ENCODE data around the gene DNAH1. TPM values are rescaled to one million over a fixed set of nuclear protein-coding genes. Genes with fewer than 3 reads are reported as not detected.

Gene DNAH1
- total RNA-seq, 5 donors from 2014 or later (not counting 1 experiment from before 2014, with no cell fraction given) = 41.5 to 72.0 (median 44.2) TPM

DNA sequence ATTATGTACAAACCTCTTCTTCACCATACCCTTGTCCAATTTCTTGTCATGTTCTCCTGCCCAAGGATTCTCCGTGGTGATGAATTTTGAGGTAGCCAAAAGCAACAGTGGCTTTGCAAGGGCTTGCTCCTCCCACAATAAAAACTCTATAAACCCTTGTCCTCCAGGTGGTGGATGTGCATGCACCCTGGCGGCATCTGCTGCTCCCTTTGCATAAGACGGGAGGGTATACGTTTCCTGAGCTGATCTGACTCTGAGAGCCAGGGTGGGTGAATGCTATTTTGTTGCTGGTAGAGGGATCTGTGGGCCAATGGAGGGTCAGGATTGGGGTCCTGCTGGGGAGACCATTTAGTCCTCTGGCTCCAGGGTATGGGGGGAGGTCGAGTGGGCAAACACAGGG, 5.4 kb downstream of the DNAH1 start:
- Histone ChIP-seq H3K4me3 (ENCODE audit: control insufficient read depth in 1 of 2, extremely low read depth in 1 of 2, low read length in 1 of 2) (no peak overlapping the region), H3K4me1 (ENCODE audit: control insufficient read depth in 1 of 2, extremely low read depth in 1 of 2, insufficient read depth in 2 of 2, low read length in 2 of 2) (peaks cover 0 to 14% of the 10 kb centered on the region in 2 experiments), H3K27ac (ENCODE audit: low read length) (no peak overlapping the region), H3K9me3 (no peaks in the 10 kb centered on the region), H3K27me3 (replicated peaks in 1 of 2; ENCODE audit: control insufficient read depth in 2 of 2, extremely low read depth in 1 of 2, insufficient read depth in 2 of 2, low read length in 1 of 2) (no peaks in the 10 kb centered on the region), H3K36me3 (ENCODE audit: control insufficient read depth in 2 of 2, extremely low read depth in 1 of 2, insufficient read depth in 1 of 2, low read length in 1 of 2) (peaks cover 0 to 7% of the 10 kb centered on the region in 2 donors)
- no peak for DNase-seq
- ATAC-seq (replicated peaks in 1 of 4) = no peak
- ChIA-PET CTCF (interaction anchor here in 1 of 2 donors (0.7 kb wide), 1 partner anchor 83 kb away, joined by 3 read pairs; the partner anchor contains the start of gene TWF2), POLR2A (no interaction called here)
- peaks cover 5% of the 10 kb centered on the region for H3K36me3 Mint-ChIP-seq
- H3K9me3 Mint-ChIP-seq = no peaks in the 10 kb centered on the region
- no peak overlapping the region for H3K4me3 Mint-ChIP-seq
- H3K4me1 Mint-ChIP-seq = peaks cover 17 to 19% (median 19%) of the 10 kb centered on the region in 3 donors
- 100% methylated on average over 3 of the region's 5 CpGs for WGBS (ENCODE audit: insufficient coverage)
- no peaks in the 10 kb centered on the region for H3K27me3 Mint-ChIP-seq
- no peak overlapping the region for H3K27ac Mint-ChIP-seq

DNA sequence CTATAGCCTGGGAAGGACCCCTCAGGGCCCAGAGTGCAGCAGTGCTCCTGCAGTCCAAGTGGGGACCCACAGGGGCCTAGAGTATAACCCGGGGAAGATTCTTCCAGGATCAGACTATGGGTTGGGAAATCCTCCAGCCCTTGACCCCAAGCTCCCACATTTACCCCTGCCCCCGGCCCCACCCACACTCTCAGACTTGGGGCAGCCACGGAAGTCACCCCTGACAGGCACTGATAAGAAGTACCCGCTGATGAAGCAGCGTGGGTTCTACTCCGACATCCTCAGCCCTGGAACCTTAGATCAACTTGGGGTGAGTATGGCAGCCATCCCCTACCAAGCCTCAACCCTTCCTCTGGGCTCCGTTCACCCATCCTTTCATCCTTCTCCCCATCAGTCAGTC, 6.3 kb downstream of the DNAH1 start:
- 90% methylated on average over 6 of the region's 7 CpGs for WGBS (ENCODE audit: insufficient coverage)
- H3K4me3 Mint-ChIP-seq = no peak overlapping the region
- no peak for DNase-seq
- CTCF ChIA-PET = no interaction called here
- POLR2A ChIA-PET = no interaction called here
- H3K27me3 Mint-ChIP-seq = no peaks in the 10 kb centered on the region
- Histone ChIP-seq H3K4me3 (ENCODE audit: control insufficient read depth in 1 of 2, extremely low read depth in 1 of 2, low read length in 1 of 2) (no peak overlapping the region), H3K4me1 (ENCODE audit: control insufficient read depth in 1 of 2, extremely low read depth in 1 of 2, insufficient read depth in 2 of 2, low read length in 2 of 2) (peaks cover 0 to 10% of the 10 kb centered on the region in 2 experiments), H3K9me3 (no peaks in the 10 kb centered on the region), H3K27me3 (replicated peaks in 1 of 2; ENCODE audit: control insufficient read depth in 2 of 2, extremely low read depth in 1 of 2, insufficient read depth in 2 of 2, low read length in 1 of 2) (no peaks in the 10 kb centered on the region), H3K27ac (ENCODE audit: low read length) (no peak overlapping the region), H3K36me3 (ENCODE audit: control insufficient read depth in 2 of 2, extremely low read depth in 1 of 2, insufficient read depth in 1 of 2, low read length in 1 of 2) (peaks cover 0 to 7% of the 10 kb centered on the region in 2 donors)
- peaks cover 5% of the 10 kb centered on the region for H3K36me3 Mint-ChIP-seq
- H3K4me1 Mint-ChIP-seq = peaks cover 10 to 11% (median 11%) of the 10 kb centered on the region in 3 donors
- H3K9me3 Mint-ChIP-seq = no peaks in the 10 kb centered on the region
- no peak overlapping the region for H3K27ac Mint-ChIP-seq
- ATAC-seq (replicated peaks in 1 of 4) = no peak

DNA sequence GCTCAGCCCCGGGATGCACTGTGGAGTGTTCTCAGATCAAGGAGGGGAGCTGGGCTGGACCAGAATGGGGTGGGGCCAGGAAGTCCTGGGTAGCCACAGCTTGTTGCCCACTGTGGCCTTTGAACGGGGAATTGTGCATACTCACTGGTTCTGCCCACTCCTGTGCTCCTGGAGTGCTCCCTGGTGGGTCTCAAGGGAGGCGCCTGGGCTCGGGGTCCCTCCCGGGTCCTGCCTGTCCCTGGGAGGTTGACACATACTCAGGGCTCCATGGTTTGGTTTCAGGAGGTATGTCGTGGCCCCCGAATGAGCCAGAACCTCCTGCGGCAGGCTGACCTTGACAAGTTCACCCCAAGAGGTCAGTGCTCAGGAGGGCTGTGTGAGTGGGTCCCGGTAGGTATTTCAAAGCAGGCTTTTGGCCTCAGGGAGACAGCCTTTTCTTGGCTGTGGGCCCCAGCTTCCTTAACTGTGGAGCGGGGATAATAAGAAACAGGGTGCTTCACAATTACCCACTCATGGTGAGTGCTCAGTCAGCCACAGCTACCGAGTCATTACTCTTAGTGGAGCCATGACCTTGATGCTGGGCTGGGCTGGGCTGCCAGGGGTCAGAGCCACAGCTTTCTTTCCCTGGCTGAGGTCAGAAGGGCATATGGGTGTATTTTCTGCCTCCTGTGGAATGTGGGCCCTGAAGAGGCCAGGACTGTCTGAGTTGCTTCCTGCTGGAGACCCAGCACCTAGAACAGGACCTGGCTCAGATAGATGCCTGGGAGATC, 7.6 kb downstream of the DNAH1 start:
- ATAC-seq (replicated peaks in 1 of 4) (no peak), DNase-seq (no peak)
- Histone ChIP-seq H3K27me3 (replicated peaks in 1 of 2; ENCODE audit: control insufficient read depth in 2 of 2, extremely low read depth in 1 of 2, insufficient read depth in 2 of 2, low read length in 1 of 2) (no peaks in the 10 kb centered on the region), H3K36me3 (ENCODE audit: control insufficient read depth in 2 of 2, extremely low read depth in 1 of 2, insufficient read depth in 1 of 2, low read length in 1 of 2) (peaks cover 0 to 7% of the 10 kb centered on the region in 2 donors), H3K4me3 (ENCODE audit: control insufficient read depth in 1 of 2, extremely low read depth in 1 of 2, low read length in 1 of 2) (no peak overlapping the region), H3K4me1 (ENCODE audit: control insufficient read depth in 1 of 2, extremely low read depth in 1 of 2, insufficient read depth in 2 of 2, low read length in 2 of 2) (no peaks in the 10 kb centered on the region), H3K9me3 (no peaks in the 10 kb centered on the region), H3K27ac (ENCODE audit: low read length) (no peak overlapping the region)
- Mint-ChIP-seq H3K9me3 (no peaks in the 10 kb centered on the region), H3K27ac (no peak overlapping the region), H3K36me3 (peaks cover 10% of the 10 kb centered on the region), H3K27me3 (no peaks in the 10 kb centered on the region), H3K4me1 (peaks cover 0 to 3% (median 0%) of the 10 kb centered on the region in 3 donors), H3K4me3 (no peak overlapping the region)
- 87% methylated on average over 9 of the region's 11 CpGs for WGBS (ENCODE audit: insufficient coverage)
- ChIA-PET POLR2A (no interaction called here), CTCF (no interaction called here)

- Histone ChIP-seq H3K27ac (ENCODE audit: low read length) (no peak overlapping the region), H3K4me3 (ENCODE audit: control insufficient read depth in 1 of 2, extremely low read depth in 1 of 2, low read length in 1 of 2) (no peak overlapping the region), H3K4me1 (ENCODE audit: control insufficient read depth in 1 of 2, extremely low read depth in 1 of 2, insufficient read depth in 2 of 2, low read length in 2 of 2) (no peaks in the 10 kb centered on the region), H3K36me3 (ENCODE audit: control insufficient read depth in 2 of 2, extremely low read depth in 1 of 2, insufficient read depth in 1 of 2, low read length in 1 of 2) (peaks cover 0 to 7% of the 10 kb centered on the region in 2 donors), H3K27me3 (replicated peaks in 1 of 2; ENCODE audit: control insufficient read depth in 2 of 2, extremely low read depth in 1 of 2, insufficient read depth in 2 of 2, low read length in 1 of 2) (no peaks in the 10 kb centered on the region), H3K9me3 (no peaks in the 10 kb centered on the region)
- ChIA-PET POLR2A (no interaction called here), CTCF (no interaction called here)
- ATAC-seq (replicated peaks in 1 of 4) (no peak), DNase-seq (no peak)
- H3K4me3 Mint-ChIP-seq = no peak overlapping the region
- no peaks in the 10 kb centered on the region for H3K9me3 Mint-ChIP-seq
- no peaks in the 10 kb centered on the region for H3K4me1 Mint-ChIP-seq
- H3K27me3 Mint-ChIP-seq = no peaks in the 10 kb centered on the region
- WGBS (ENCODE audit: insufficient coverage) = 96% methylated on average over 9 of the region's 9 CpGs
- peaks cover 10% of the 10 kb centered on the region for H3K36me3 Mint-ChIP-seq
- H3K27ac Mint-ChIP-seq = no peak overlapping the region
Observed at GRCh38 chr3:52324676-52325075, 8.6 kb downstream of the DNAH1 start.

GRCh38 chr3:52325686-52326085, 9.6 kb downstream of the DNAH1 start:
- Mint-ChIP-seq H3K27me3 (no peaks in the 10 kb centered on the region), H3K9me3 (no peaks in the 10 kb centered on the region), H3K36me3 (peaks cover 13% of the 10 kb centered on the region), H3K27ac (no peak overlapping the region), H3K4me1 (no peaks in the 10 kb centered on the region), H3K4me3 (no peak overlapping the region)
- Histone ChIP-seq H3K27ac (ENCODE audit: low read length) (no peak overlapping the region), H3K4me1 (ENCODE audit: control insufficient read depth in 1 of 2, extremely low read depth in 1 of 2, insufficient read depth in 2 of 2, low read length in 2 of 2) (no peaks in the 10 kb centered on the region), H3K27me3 (replicated peaks in 1 of 2; ENCODE audit: control insufficient read depth in 2 of 2, extremely low read depth in 1 of 2, insufficient read depth in 2 of 2, low read length in 1 of 2) (no peaks in the 10 kb centered on the region), H3K36me3 (ENCODE audit: control insufficient read depth in 2 of 2, extremely low read depth in 1 of 2, insufficient read depth in 1 of 2, low read length in 1 of 2) (peaks cover 0 to 7% of the 10 kb centered on the region in 2 donors), H3K9me3 (no peaks in the 10 kb centered on the region), H3K4me3 (ENCODE audit: control insufficient read depth in 1 of 2, extremely low read depth in 1 of 2, low read length in 1 of 2) (no peak overlapping the region)
- ATAC-seq (replicated peaks in 1 of 4) (no peak), DNase-seq (no peak)
- POLR2A ChIA-PET = no interaction called here
- CTCF ChIA-PET = no interaction called here

GRCh38 chr3:52326976-52327375, 10.9 kb downstream of the DNAH1 start:
- ChIA-PET CTCF (no interaction called here), POLR2A (no interaction called here)
- Histone ChIP-seq H3K4me1 (ENCODE audit: control insufficient read depth in 1 of 2, extremely low read depth in 1 of 2, insufficient read depth in 2 of 2, low read length in 2 of 2) (no peaks in the 10 kb centered on the region), H3K9me3 (no peaks in the 10 kb centered on the region), H3K4me3 (ENCODE audit: control insufficient read depth in 1 of 2, extremely low read depth in 1 of 2, low read length in 1 of 2) (no peak overlapping the region), H3K36me3 (ENCODE audit: control insufficient read depth in 2 of 2, extremely low read depth in 1 of 2, insufficient read depth in 1 of 2, low read length in 1 of 2) (peaks cover 7 to 8% of the 10 kb centered on the region in 2 donors), H3K27ac (ENCODE audit: low read length) (no peak overlapping the region), H3K27me3 (replicated peaks in 1 of 2; ENCODE audit: control insufficient read depth in 2 of 2, extremely low read depth in 1 of 2, insufficient read depth in 2 of 2, low read length in 1 of 2) (no peaks in the 10 kb centered on the region)
- H3K27me3 Mint-ChIP-seq = no peaks in the 10 kb centered on the region
- H3K36me3 Mint-ChIP-seq = peaks cover 13% of the 10 kb centered on the region
- no peak overlapping the region for H3K27ac Mint-ChIP-seq
- no peak for ATAC-seq (replicated peaks in 1 of 4)
- 90% methylated on average over 2 of the region's 6 CpGs for WGBS (ENCODE audit: insufficient coverage)
- no peak overlapping the region for H3K4me3 Mint-ChIP-seq
- H3K9me3 Mint-ChIP-seq = no peaks in the 10 kb centered on the region
- H3K4me1 Mint-ChIP-seq = no peaks in the 10 kb centered on the region
- no peak for DNase-seq

All from T-cell (primary cell).